NCI-H446 treated with DMSO at 0.1 percent for 48 hours (cell line): ENCODE data around the gene OAS2.
A peak's percentile ranks its signal among the peaks of the same experiment; 100 is the strongest.
"Not testable (repeated sequence)": the region's sequence is repeated elsewhere in the genome, so short reads cannot be mapped to it uniquely, and the experiment has no call there.

Experiments used
- DNase-seq: peaks from one replicate; lab custom pipeline; 2025; lab: John Stamatoyannopoulos, UW

OAS2 gene

GRCh38 chr12:112985642-112986290, 7.4 kb downstream of the OAS2 start:
- no peak for DNase-seq

GRCh38 chr12:112986291-112986800, 8.0 kb downstream of the OAS2 start:
- no peak for DNase-seq

- DNase-seq: no peak
These were observed 9.2 kb downstream of the OAS2 start for GRCh38 chr12:112987561-112987960.

GRCh38 chr12:112988224-112988623, 9.9 kb downstream of the OAS2 start:
- no peak for DNase-seq

GRCh38 chr12:112988823-112989385, 10.6 kb downstream of the OAS2 start:
- DNase-seq: not testable (repeated sequence)

- DNase-seq: no peak
These were observed 11.5 kb downstream of the OAS2 start for GRCh38 chr12:112989806-112990205.

GRCh38 chr12:112992541-112993398, 14.5 kb downstream of the OAS2 start:
- DNase-seq: peak; percentile 6

- DNase-seq: no peak
These were observed 16.7 kb downstream of the OAS2 start for GRCh38 chr12:112995008-112995407.

GRCh38 chr12:112996501-112996900, 18.2 kb downstream of the OAS2 start:
- DNase-seq: no peak

GRCh38 chr12:112997506-112997905, 19.2 kb downstream of the OAS2 start:
- no peak for DNase-seq

GRCh38 chr12:112998987-112999767, 20.9 kb downstream of the OAS2 start:
- DNase-seq: no peak

- no peak for DNase-seq
These were observed 22.1 kb downstream of the OAS2 start for GRCh38 chr12:113000433-113000832.

GRCh38 chr12:113002155-113002554, 23.8 kb downstream of the OAS2 start:
- DNase-seq: no peak

- no peak for DNase-seq
These were observed 24.4 kb downstream of the OAS2 start for GRCh38 chr12:113002676-113003075.

- DNase-seq: no peak
These were observed 25.3 kb downstream of the OAS2 start for GRCh38 chr12:113003636-113004035.

- no peak for DNase-seq
These were observed 27.4 kb downstream of the OAS2 start for GRCh38 chr12:113005762-113006161.

GRCh38 chr12:113006206-113006605, 27.9 kb downstream of the OAS2 start:
- no peak for DNase-seq

- DNase-seq: no peak
These were observed 28.3 kb downstream of the OAS2 start for GRCh38 chr12:113006641-113007040.

- no peak for DNase-seq
These were observed 28.8 kb downstream of the OAS2 start for GRCh38 chr12:113007166-113007565.

GRCh38 chr12:113010701-113011100, 32.4 kb downstream of the OAS2 start:
- DNase-seq: no peak

- no peak for DNase-seq
These were observed 36.2 kb downstream of the OAS2 start for GRCh38 chr12:113014565-113014964.

- DNase-seq: no peak
These were observed 38.5 kb downstream of the OAS2 start for GRCh38 chr12:113016796-113017195.
